ENCODE results near the gene FYCO1.

FYCO1 gene

DNA sequence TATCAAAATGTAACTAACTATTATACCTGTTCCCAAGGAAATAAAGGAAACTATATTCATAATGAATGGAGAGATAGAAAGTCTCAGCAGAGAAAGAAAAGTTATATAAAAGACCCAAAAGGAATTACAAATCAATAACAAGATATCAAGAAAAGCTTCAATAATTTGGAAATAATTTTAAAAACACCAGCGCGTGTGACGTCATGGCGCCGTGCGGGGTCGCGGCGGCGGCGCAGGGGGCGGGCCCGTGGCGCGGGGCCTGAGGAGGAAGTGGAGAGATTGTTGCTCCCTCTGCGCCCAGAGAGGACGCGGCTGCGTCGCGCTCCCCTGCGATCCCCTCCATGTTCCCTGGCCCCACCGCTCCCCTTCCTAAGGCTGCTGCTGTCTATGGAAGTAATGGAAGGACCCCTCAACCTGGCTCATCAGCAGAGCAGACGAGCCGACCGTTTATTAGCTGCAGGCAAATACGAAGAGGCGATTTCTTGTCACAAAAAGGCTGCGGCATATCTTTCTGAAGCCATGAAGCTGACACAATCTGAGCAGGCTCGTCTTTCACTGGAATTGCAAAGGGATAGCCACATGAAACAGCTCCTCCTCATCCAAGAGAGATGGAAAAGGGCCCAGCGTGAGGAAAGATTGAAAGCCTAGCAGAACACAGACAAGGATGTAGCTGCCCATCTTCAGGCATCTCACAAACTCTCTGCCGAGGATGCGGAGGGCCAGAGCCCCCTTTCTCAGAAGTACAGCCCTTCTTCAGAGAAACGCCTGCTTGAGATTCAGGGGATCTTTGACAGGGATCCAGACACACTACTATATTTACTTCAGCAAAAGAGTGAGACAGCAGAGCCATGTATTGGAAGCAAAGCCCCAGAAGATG, 27.5 kb upstream of the FYCO1 start:
- H3K27me3 ChIP-seq (ENCODE audit: insufficient read depth, poor library complexity, severe bottlenecking) = no peaks in the 10 kb centered on the region
- DNase-seq (ENCODE audit: low read depth in 1 of 2, low spot score in 1 of 2) = no peak
- no peak overlapping the region for H3K27ac ChIP-seq (replicated peaks)
- H3K4me3 ChIP-seq (replicated peaks; ENCODE audit: insufficient read depth, low read length) = no peak overlapping the region
- TF ChIP-seq GABPA (IDR thresholded peaks at IDR 0.05; ENCODE audit: low read depth) (no peak), SPI1 (IDR thresholded peaks at IDR 0.05; ENCODE audit: borderline replicate concordance, low read depth) (no peak), POLR2AphosphoS5 (IDR thresholded peaks at IDR 0.05; ENCODE audit: low read depth) (no peak)
- TF ChIP-seq, protein P1, sequence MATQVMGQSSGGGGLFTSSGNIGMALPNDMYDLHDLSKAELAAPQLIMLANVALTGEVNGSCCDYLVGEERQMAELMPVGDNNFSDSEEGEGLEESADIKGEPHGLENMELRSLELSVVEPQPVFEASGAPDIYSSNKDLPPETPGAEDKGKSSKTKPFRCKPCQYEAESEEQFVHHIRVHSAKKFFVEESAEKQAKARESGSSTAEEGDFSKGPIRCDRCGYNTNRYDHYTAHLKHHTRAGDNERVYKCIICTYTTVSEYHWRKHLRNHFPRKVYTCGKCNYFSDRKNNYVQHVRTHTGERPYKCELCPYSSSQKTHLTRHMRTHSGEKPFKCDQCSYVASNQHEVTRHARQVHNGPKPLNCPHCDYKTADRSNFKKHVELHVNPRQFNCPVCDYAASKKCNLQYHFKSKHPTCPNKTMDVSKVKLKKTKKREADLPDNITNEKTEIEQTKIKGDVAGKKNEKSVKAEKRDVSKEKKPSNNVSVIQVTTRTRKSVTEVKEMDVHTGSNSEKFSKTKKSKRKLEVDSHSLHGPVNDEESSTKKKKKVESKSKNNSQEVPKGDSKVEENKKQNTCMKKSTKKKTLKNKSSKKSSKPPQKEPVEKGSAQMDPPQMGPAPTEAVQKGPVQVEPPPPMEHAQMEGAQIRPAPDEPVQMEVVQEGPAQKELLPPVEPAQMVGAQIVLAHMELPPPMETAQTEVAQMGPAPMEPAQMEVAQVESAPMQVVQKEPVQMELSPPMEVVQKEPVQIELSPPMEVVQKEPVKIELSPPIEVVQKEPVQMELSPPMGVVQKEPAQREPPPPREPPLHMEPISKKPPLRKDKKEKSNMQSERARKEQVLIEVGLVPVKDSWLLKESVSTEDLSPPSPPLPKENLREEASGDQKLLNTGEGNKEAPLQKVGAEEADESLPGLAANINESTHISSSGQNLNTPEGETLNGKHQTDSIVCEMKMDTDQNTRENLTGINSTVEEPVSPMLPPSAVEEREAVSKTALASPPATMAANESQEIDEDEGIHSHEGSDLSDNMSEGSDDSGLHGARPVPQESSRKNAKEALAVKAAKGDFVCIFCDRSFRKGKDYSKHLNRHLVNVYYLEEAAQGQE (IDR thresholded peaks at IDR 0.05; ENCODE audit: insufficient replicate concordance, low read depth) = no peak
- TF ChIP-seq, protein P2, sequence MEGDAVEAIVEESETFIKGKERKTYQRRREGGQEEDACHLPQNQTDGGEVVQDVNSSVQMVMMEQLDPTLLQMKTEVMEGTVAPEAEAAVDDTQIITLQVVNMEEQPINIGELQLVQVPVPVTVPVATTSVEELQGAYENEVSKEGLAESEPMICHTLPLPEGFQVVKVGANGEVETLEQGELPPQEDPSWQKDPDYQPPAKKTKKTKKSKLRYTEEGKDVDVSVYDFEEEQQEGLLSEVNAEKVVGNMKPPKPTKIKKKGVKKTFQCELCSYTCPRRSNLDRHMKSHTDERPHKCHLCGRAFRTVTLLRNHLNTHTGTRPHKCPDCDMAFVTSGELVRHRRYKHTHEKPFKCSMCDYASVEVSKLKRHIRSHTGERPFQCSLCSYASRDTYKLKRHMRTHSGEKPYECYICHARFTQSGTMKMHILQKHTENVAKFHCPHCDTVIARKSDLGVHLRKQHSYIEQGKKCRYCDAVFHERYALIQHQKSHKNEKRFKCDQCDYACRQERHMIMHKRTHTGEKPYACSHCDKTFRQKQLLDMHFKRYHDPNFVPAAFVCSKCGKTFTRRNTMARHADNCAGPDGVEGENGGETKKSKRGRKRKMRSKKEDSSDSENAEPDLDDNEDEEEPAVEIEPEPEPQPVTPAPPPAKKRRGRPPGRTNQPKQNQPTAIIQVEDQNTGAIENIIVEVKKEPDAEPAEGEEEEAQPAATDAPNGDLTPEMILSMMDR (IDR thresholded peaks at IDR 0.05; ENCODE audit: insufficient read depth, low read length) = no peak

DNA sequence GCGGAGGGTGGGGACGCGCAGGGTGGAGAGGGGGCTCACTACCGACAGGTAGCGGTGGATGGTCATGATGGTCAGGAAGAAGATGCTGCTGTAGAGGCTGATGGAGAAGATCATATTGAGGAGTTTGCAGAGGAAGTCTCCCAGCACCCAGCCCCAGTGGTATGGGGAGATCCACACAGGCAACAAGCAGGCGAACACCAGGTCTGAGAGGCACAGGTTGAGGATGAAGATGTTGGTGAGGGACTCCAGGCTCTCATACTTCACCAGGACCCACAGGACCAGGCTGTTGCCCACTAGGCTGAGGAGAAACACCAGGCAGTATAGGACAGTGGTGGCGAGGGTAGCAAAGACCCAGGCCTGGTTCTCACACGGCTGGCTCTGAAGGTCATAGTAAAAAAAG, 25.9 kb upstream of the FYCO1 start:
- no peak for TF ChIP-seq GABPA (IDR thresholded peaks at IDR 0.05; ENCODE audit: low read depth)
- Histone ChIP-seq H3K27me3 (ENCODE audit: insufficient read depth, poor library complexity, severe bottlenecking) (no peaks in the 10 kb centered on the region), H3K4me3 (replicated peaks; ENCODE audit: insufficient read depth, low read length) (no peak overlapping the region), H3K27ac (replicated peaks) (no peak overlapping the region)
- no peak for DNase-seq (ENCODE audit: low read depth in 1 of 2, low spot score in 1 of 2)

DNA sequence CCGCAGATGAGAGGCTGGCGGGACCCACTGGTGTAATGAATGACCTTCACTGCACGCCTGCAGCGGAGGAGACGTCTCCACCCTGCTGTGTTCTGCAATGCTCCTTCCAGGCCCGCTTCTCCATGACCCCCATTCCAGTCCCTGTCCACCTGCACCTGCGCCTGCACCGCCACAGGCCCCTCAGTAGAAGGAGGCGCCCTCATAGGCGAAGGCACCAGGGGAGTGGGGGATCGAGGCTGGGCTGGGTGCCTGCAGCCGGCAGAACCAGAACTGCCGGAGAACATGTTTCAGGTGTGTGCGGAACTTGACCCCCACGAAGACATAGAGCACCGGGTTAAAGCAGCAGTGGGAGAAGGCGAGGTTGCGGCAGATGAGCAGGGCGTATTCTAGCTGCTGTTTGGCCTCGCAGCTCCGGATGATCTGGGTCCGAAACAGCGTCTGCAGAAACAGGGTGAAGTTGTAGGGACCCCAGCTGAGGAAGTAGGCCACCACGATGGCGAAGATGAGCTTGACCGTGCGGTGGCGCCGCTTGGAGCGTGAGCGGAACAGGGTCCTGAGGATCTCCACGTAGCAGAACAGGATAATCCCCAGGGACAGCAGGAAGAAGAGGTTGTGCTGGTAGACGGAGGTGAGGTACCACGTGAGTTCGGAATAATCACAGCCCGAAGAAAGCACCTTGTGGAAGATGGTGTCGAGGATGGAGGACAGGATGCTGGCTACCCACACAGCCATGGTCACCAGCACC, 25.3 kb upstream of the FYCO1 start:
- Histone ChIP-seq H3K4me3 (replicated peaks; ENCODE audit: insufficient read depth, low read length) (no peak overlapping the region), H3K27ac (replicated peaks) (no peak overlapping the region), H3K27me3 (ENCODE audit: insufficient read depth, poor library complexity, severe bottlenecking) (no peaks in the 10 kb centered on the region)
- TF ChIP-seq POLR2AphosphoS5 (IDR thresholded peaks at IDR 0.05; ENCODE audit: low read depth) (no peak), GABPA (IDR thresholded peaks at IDR 0.05; ENCODE audit: low read depth) (no peak), SPI1 (IDR thresholded peaks at IDR 0.05; ENCODE audit: borderline replicate concordance, low read depth) (no peak)
- TF ChIP-seq, protein P1 (IDR thresholded peaks at IDR 0.05; ENCODE audit: insufficient replicate concordance, low read depth) = no peak
- TF ChIP-seq, protein P2 (IDR thresholded peaks at IDR 0.05; ENCODE audit: insufficient read depth, low read length) = no peak
- DNase-seq (ENCODE audit: low read depth in 1 of 2, low spot score in 1 of 2) = no peak

DNA sequence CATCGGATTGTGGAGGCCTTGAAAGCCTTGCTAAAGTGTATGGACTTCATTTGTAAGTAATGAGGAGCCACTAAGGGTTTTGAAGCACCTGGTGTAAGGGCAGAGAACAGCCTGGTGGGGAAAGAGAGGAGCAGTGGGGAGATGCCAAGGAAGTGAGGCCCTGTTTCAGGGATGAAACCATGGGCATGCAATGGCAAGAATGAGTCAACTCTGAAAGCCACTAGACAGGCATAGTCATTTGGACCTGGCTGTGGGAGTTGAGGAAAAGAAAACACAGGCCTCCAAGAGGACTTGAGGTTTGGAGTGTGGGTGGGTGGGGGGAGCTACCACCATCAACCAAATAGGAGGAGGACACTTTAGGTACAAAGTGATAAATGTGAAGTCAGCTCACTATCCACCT, 24.1 kb upstream of the FYCO1 start:
- H3K27ac ChIP-seq (replicated peaks) = no peak overlapping the region
- no peaks in the 10 kb centered on the region for H3K27me3 ChIP-seq (ENCODE audit: insufficient read depth, poor library complexity, severe bottlenecking)
- DNase-seq (ENCODE audit: low read depth in 1 of 2, low spot score in 1 of 2) = no peak
- no peak overlapping the region for H3K4me3 ChIP-seq (replicated peaks; ENCODE audit: insufficient read depth, low read length)
- TF ChIP-seq, protein P1 (IDR thresholded peaks at IDR 0.05; ENCODE audit: insufficient replicate concordance, low read depth) = no peak
- TF ChIP-seq POLR2AphosphoS5 (IDR thresholded peaks at IDR 0.05; ENCODE audit: low read depth) (no peak), GABPA (IDR thresholded peaks at IDR 0.05; ENCODE audit: low read depth) (no peak), SPI1 (IDR thresholded peaks at IDR 0.05; ENCODE audit: borderline replicate concordance, low read depth) (no peak)
- TF ChIP-seq, protein P2 (IDR thresholded peaks at IDR 0.05; ENCODE audit: insufficient read depth, low read length) = no peak

Measured in HL-60 (cell line).